ENCODE measurements around the gene ZFR2.

DNA sequence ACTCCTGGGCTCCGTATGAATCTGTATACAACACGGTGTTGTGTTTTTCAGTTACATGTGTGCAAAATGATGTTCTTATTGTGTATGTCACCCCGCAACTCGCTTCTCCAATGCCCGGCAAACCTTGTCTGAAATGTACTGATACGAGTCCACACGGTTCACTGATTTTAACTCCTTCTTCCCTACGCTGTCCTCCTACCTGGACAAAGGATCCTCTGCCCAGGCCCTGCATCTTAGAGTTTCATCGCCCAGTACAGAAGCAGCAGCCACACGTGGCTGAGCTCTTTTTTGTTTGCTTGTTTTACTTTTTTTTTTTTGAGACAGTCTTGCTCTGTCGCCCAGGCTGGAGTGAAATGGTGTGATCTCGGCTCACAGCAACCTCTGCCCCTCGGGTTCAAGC, 28.9 kb downstream of the ZFR2 start:
- TF ChIP-seq EZH2phosphoT487 (IDR thresholded peaks at IDR 0.05; ENCODE audit: insufficient read depth, low read depth) (no peak), EZH2 (IDR thresholded peaks at IDR 0.05; ENCODE audit: insufficient read depth, poor library complexity, severe bottlenecking) (no peak)

All from GM23248 (cell line).